SK-MEL-5 (cell line): ENCODE results near the gene YKT6. TPM values are rescaled to one million over a fixed set of nuclear protein-coding genes. Genes with fewer than 3 reads are reported as not detected.

ENCODE experiments used
- DNase-seq: peaks from one replicate; pipeline ENCODE4 v3.0.0-alpha.2; 2016; ENCODE audit warnings: low read depth, low spot score
- in situ Hi-C: cut with HindIII; loops from 2 replicates; pipeline ENCODE4 v1.10.0; 2016; ENCODE audit warnings: low sequenced_read_pairs, high pct_unique_total_duplicates, low pct_unique_long_range_greater_than_20kb
- total RNA-seq: library from RNA; depleted of rRNA; stranded (reverse); fragments of >200 nt; shearing (Covaris generic); gene quantifications from 2 replicates; pipeline ENCODE4 v1.2.3, GENCODE V29; 2014; rRNA removed

YKT6 gene
- total RNA-seq, 1 experiment from 2014 or later, result 163 TPM

DNA sequence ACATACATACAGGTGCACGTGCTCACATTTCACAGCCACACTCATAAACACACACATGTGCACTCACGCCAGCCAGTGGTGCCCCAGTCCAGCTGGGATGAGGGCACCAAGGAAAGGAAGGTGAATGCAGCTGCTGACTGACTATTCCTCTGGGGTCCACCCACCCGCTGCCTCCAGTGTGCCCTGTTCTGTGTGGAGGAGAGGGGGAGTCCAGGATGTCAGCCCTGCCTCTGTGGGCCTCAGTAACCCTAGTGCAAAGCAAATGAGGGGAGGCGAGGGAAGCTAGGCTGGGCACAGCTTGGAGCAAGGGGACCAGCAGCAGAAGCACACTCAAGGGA lies 57.6 kb downstream of the YKT6 start:
- in situ Hi-C loops, result no loop called here
- no peak for DNase-seq

DNA sequence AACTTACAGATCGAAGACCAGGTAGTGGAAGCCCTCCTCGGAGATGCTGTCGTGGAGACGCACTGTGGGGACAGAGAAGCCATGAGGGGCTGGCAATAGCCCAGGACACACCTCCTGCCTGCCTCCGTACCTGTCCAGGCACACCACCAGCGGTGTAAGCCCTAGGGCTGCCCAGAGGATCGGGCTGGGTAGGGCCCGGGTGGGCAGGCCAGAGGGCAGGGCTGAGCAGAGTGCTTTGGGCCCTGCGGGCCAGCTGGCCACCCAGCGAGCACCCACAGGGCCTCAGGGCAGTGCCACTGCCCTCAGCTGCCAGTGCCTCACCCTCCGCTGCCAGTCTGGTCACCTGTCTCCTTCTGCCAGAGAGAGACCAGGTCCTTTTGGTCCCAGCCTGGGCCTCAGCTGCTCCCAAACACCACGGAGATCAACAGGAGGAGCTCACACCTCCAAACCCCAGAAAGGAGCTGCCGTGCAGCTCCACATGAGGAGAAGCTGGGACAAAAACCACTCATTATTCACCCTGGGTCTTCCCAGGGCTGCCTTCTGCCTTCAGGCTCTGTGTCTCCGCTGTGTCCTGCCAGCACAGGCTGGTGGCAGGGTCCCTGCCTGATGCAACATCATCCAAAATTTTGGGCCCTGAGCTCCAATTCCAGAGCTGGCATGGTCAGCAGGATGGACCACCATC lies 58.2 kb downstream of the YKT6 start:
- in situ Hi-C loops, result no loop called here
- DNase-seq, result no peak

DNA sequence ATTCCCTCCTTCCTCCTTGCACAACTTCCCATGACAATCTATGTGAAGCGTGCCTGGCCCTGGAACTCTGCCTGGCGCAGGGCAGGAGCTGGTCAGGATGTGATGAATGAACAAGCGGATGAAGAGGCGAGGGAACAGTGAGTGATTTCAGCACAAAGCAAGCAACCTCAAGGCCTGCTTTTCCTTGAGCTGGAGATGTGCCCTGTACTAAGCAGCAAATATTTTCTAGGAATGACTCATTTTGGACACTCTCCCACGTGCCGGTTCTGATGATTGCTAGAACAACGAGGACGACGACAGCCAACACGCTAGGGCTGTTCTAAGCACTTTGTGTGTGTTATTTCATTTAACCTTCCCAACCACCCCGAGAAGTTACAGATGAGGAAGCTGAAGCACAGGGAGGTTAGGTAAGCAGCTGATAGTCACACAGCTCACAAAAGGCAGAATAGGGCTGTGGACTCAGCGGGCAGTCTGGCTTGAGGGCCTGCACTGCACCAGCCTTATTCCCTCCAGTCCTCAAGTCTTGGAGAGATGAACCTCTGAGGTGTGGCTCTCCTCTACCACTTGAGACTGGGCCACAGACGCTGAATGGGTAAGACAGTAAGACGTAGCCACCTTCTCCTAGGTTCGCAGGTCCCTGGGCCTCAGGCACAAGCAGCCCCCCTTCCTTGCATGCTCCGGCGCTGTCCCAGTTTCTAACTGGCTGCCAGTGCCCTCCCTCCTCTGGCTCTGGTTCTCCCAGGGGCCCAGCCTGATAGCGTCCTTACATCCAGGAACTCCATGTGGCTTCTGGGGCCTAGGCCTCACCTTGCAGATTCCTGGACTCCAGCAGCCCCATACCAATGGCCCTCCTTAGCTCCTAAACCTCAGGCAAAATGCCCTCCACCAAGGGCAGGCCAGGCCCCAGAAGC lies 59.0 kb downstream of the YKT6 start:
- DNase-seq, result no peak
- in situ Hi-C loops, result no loop called here

DNA sequence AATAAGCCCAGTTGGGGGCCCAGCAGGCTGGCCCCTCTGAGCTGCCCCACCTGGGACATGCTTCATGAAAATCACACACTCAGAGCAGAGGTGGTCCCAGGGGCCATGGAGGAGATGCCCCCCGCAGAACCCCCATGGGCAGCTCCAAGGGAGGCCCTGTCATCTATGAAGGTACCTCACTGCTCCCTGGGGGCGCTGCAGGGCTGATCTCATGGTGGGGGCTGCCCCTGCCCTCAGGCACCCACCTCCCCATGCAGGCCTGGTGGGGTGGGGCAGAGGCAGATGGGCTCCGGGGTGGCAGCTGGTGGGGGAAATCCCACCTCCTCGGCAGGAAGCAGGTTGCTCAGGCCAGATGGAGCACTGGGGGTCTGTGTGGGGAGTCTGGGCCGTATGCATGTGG lies 60.5 kb downstream of the YKT6 start:
- in situ Hi-C loops, result no loop called here
- DNase-seq, result no peak

DNA sequence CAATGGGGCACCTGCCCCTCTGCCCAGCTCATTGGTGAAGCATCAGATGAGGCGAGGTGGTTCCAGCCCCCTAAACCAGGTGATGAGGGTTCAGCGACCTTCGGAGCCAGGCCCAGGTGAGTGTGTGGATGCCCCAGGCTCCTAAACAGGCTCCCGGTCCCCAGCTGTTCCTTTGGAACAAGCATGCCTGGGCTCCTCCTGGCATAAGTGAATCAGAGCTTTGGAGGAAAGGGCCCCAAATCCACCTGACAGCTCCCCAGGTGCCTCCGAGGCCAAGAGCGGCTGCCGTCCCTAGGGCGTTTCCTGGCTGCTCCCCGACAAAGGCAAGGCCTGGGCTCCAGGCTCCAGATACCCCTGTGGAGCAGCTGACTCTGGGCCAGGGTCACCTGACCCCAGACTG lies 61.3 kb downstream of the YKT6 start:
- in situ Hi-C loops, result no loop called here
- DNase-seq, result no peak

DNA sequence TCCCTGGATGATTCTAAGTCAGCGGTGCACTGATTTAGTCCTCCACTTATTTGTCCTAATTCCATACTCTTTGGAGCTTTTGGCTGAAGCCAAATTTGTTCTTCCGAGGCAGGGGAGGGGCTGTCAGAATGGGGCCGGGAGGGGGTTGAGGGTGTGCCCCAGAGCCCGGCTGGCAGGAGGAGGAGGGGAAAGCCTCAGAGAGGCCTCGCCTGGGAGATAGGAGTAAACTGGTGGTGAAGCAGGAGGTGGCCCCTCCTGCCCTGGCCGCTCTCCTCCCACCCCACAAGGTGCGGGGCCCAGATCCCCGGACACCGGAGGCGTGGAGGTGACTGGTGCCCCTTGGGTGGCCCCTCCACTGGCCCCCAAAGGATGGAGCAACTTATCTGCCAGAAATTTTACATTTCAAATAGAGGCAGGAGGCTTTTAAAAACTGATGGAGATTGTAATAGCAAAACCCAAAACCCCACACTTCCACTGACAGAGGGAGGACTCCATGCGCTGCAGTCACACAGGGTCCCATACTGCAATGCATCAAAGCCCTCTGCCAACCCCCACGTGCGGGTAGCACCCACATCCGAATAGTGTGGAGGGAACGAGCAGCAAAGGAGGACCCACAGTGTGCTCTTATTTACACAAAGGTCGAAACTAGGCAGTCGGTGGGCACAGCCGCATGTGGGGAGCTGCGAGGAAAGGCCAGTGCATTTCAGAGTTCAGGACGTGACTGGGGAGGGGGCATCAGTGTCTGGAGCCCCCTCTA lies 62.7 kb downstream of the YKT6 start:
- DNase-seq, result no peak
- in situ Hi-C loops, result no loop called here

Other genes with a start within 250 kb of the YKT6 start
- not detected in 2 replicates for gene SPDYE1, start 203.1 kb upstream of the YKT6 start, total RNA-seq
- gene DBNL, start 156.3 kb upstream of the YKT6 start, total RNA-seq, result 146 and 161 TPM in 2 replicates
- gene PGAM2, start 135.4 kb upstream of the YKT6 start, total RNA-seq, result not detected in 2 replicates
- gene POLM, start 118.4 kb upstream of the YKT6 start, total RNA-seq, result 12.7 and 13.7 TPM in 2 replicates
- not detected in 2 replicates for gene AEBP1, start 96.6 kb upstream of the YKT6 start, total RNA-seq
- gene POLD2, start 77.4 kb upstream of the YKT6 start, total RNA-seq, result 167 and 172 TPM in 2 replicates
- not detected in 2 replicates for gene MYL7, start 59.6 kb upstream of the YKT6 start, total RNA-seq
- gene GCK, start 11.5 kb upstream of the YKT6 start, total RNA-seq, result not detected in 2 replicates
- 0.13 and 0.37 TPM in 2 replicates for gene CAMK2B, start 124.6 kb downstream of the YKT6 start, total RNA-seq